ENCODE data around the gene LIN52.

Gene LIN52, protein sequence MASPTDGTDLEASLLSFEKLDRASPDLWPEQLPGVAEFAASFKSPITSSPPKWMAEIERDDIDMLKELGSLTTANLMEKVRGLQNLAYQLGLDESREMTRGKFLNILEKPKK

DNA sequence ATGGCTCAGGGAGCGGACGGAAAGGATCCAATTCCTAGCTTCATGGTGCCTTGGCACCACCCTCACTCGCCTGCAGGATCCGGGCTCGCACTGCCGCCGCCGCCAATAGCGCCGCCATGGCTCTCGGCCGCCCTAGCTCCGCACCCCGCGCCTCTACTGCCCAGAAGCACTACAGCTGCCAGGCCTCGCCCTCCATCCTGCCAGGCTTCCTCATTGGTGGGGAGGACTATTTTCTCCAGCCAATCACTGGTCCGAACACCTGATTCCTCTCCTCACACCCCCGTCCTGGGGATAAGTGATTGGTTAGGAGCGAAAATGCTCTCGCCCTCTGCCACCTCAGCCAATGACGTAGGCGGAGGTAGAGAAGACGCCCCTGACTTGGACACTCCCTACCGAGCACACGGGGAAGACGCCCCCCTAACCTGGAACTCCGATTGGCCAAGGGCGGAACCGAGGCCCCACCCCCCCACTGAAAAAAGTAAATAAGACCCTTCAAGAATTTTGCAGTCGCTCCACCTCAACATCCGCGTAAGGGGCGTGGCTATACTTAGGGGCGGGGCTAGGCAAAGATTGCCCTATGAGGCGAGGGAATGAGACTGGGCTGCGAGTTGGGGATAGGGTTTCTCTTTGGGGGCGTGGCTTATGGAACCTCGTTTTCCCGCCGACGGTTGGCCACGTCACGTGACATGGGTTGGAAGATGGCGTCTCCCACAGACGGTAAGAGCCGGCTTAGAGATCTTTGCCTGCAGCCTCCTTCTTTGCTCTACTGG is at the start of gene LIN52, which contains the start of gene ALDH6A1:
Gene LIN52, plus strand, starts transcription at position 680 of the 770 bp plus-strand sequence. Its CDS starts 19 bp downstream, at position 699.
Gene ALDH6A1, minus strand, starts transcription at position 177 of the 770 bp plus-strand sequence. Its CDS starts 59 bp downstream, at position 118.
- DNase-seq: peak; percentile 100

DNA sequence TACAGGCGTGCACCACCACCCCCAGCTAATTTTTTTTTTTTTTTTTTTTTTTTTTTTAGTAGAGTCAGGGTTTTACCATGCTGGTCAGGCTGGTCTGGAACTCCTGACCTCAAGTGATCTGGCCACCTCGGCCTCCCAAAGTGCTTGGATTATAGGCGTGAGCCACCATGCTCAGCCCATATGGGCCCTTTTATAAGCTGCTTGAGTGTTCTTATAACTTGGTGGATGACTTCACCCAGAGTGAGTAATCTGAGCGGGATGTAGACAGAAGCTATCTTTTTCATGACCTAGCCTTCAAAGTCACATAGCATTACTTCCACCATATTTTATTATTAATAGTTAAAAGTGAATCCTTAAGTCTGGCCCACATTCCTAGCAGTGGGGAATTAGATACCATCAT is 49.2 kb upstream of the LIN52 start:
- DNase-seq: no peak

DNA sequence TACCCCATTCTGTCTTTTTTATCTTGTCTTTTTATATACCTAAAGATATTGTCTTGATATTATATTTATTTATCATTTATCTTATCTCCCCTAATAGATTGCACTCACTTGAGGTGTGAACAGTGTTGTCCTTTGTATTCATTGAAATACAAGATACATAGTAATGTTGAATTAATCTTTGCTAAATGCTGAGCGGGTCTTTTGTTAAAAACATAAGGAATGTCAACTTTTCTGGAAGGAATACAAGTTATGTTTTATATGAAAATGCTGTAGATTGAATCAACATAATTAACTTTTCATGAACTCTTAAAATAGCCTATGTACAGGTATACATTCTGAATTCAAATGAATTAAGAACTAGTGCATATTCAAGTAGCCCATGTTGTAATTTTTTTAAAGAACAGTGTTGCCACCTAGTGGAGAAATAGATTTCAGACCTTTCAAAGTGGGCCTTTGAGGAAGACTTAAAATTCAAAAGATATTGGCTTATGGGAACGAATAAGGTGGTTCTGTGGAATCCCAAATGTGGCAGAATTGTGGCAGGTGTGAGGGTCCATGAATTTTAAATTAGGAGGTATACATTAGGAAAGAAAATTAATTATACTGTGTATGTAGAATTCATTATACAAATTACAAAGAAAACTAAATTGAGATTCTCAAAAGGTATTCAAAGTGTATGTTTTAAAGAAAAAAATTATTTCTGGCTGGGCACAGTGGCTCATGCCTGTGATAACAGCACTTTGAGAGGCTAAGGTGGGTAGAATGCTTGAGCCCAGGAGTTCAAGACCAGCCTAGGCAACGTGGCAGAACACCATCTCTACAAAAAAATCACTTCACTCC is 46.5 kb upstream of the LIN52 start:
- no peak for DNase-seq

DNA sequence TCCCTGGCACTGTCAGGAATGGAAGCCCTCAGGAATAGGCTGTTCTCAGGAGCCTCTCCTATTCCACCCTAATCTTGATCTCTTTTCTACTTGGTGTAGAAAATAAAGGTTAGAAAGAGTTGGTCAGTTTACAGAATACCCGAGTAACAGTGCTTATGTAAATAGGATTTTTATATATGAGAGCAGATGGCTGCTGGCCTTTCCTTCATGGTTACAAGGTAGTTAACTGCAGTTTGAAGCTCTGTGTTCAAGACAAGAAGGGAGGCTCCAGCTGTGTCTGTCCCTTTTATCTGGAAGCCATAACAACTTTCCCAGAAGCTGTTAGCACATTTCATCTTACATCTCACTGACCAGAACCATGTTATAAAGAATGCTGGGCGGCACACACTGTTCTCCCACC is 42.5 kb upstream of the LIN52 start:
- DNase-seq: no peak

DNA sequence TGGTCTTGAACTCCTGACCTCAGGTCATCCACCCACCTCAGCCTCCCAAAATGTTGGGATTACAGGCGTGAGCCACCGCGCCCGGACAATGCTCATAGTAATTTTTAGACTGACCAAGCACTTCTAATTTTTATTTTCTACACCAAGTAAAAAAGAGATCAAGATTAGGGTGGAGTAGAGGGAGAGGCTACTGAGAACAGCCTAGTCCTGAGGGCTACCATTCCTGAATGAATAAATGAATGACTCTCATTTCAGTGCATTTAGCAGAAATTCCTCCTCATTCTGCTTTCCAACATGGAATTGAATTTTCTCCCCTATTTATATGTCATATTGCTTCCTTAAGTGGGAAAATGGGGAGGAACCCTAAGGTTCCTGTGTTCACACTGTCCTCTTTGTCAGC is 39.2 kb upstream of the LIN52 start:
- no peak for DNase-seq

DNA sequence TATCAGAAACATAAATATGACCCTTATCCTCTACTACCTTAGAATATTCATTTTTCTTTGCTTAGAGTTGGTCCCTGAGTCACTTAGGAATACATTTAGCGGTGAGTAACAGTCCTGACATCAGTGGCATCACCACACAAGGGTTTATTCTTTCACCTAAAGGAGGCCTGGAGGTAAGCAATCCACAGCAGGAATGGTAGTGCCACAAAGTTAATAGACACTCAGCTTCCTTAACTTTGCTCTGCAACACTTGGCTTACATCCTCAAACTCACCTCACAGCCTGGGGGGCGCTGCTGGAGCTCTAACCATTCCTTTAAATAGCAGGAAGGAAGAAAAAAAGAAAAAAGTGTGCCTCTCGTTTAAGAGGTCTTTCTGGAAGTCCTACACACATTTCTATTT is 36.5 kb upstream of the LIN52 start:
- DNase-seq: no peak

DNA sequence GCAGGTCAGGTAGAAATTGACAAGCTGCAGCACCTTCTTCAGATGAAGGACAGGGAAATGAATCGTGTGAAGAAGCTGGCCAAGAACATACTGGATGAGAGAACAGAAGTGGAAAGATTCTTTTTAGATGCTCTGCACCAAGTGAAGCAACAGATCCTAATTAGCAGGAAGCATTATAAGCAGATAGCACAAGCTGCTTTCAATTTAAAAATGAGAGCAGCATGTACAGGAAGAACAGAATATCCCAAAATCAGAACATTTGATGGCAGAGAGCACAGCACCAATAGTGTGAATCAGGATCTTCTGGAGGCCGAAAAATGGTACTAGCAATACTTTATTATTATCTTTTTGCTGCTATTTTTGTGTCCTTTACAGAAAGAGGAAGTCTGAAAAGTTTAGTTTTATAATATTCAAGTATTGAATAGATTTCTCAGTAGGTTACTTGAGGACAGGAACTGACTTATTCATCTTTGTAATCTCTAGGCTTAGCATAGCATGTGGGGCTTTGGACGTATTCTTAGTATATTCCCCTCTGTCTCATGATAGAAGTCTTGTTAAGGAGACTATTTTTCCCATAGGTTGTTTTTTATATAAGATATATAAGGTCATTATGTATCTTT is 34.8 kb upstream of the LIN52 start:
- DNase-seq: no peak

DNA sequence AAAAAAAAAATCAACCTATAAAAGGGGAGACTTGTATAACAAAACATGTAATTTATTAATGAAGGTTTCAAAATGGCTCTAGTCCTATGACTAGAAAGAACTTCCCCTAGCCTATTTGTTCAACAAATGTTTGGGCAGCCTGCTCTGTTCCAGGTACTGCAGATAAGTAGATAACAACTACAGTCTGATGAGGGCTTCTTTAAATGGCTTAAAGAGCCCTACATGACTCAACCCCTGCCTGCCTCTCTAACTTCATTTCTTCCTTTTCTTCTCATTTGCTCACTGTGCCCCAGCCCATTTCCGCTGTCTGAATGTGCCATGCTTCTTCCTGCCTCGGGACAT is 22.0 kb upstream of the LIN52 start:
- no peak for DNase-seq

DNA sequence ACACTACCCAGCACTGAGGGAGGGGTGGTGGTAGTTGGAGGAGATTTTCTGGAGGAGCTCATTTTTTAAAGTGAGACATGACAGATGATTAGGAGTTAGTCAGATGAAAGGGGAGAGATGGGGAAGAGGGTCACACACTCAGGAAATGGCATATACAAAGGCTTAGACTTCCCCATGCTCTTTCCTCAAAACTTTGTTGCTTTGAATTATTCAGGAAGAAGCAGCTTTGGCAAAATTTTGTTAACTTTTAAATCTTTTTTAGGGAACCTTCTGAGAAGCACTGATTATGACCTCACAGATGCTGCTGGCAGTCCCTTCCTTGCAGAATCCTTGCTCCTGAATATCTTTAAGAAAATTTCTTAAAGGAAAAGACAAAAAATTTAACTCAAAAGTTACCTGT is 20.3 kb upstream of the LIN52 start:
- DNase-seq: no peak

DNA sequence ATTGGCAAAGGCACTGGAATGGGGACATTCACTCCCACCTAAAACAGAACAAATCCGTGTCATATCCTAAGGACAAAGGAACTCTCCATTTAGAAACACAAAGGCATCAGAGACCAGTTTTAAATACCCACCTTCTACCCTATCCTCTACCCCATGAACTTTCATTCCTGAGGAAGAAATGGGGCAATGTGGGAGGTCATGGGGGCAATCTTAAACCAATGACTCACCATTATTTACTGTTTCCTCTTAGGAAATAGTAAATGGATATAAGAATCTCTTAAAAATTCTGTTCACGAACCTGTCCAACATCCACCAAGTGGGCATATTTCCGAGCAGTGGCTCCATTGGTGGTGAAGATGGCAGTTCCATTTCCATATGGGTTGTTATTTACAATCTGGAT is 19.9 kb upstream of the LIN52 start:
- DNase-seq: no peak

DNA sequence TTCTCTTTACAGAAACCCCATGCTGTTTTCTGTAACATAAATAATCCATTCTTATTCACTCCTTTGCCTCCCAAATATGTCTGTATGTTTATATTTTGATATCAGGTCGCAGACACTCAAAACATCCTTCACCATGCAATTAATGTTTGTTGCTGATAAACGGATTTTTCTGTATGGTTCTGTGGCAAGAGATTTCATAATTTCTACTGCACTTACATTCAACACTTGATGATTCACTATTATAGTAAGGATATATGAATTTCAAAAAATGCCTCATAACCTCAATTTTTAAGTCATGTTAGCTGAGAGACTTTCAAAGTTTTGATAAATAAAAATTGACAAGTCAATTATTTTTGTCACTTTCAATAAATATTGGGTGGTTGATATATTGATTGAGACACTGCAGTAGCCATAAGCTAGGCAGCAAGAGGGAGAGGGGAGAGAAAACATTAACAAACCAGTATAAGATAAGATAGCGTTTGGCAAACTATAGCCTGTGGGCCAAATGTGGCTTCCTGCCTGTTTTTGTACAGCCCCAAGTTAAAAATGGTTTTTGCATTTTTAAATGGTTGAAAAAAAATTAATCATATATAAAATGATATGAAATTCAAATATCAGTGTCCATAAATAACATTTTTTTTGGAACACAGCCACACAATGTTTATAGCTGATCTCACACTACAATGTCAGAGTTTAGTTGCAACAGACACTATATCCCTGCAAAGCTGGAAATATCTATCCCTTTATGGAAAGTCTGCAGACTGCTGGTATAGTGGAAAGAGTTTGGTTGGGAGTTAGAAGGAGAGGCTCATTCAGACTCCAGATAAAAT is 18.8 kb upstream of the LIN52 start:
- DNase-seq: no peak

DNA sequence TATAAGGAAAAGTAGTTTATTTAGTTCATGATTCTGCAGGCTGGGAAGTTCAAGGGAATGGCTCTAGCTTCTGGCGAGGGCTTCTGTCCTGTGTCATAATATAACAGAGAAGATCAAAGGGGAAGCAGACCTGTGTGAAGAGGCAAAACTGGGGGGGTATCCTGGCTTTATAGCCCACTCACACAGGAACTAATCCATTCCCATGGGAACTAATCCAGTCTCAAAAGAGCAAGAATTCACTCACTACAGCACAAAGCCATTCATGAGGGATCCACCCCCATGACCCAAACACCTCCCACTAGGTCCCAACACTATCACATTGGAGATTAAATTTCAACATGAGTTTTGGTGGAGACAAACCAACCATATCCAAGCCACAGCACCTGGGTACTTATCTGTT is 7.4 kb upstream of the LIN52 start:
- DNase-seq: no peak

DNA sequence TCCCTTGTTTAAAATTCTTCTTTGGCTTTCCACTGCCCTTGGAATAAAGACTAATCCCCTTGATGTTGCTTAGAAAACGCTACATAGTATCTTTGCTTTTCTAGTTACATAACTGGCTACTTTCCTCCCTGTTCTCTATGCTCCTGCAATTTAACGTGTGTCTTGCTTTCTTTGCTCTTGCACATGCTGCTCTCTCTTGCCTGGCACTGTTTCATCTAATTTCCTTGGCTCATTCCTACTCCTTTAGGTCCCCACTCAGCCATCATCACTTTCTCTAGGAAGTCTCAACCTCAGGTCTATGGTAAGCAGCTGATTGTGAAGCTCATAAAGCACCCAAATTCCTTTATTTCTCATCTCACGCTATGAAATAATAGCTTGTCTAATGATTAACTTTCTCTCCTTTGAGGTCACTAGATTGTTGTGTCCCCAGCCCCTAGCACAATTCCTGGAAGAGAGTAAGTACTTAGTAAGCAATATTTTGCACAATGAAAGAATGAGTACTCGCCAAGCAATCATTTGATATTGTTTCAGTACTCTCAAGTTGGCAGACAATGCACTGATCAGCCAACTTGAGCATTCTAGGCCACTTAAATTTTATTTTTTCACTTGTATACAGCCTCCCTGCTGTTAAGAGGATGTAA is 3.8 kb upstream of the LIN52 start:
- no peak for DNase-seq

DNA sequence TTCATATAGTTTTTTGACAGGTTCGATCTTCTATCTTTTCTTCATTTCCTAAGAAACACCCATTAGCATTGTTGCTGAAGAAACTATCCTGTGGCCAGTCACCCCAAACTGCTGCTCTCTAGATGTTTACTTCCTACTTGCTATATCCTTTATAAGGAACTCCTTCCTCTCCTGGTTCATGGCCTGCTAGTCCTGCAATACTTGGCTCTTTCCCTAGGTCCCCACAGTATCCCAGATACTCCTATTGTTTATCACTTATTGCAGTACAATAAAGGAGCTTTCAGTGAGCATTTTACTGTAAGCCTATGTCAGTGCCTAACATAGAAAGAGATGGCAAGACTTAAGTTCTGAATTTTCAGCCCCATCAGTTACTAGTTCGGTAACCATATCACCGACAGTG is 3.3 kb upstream of the LIN52 start:
- DNase-seq: no peak

DNA sequence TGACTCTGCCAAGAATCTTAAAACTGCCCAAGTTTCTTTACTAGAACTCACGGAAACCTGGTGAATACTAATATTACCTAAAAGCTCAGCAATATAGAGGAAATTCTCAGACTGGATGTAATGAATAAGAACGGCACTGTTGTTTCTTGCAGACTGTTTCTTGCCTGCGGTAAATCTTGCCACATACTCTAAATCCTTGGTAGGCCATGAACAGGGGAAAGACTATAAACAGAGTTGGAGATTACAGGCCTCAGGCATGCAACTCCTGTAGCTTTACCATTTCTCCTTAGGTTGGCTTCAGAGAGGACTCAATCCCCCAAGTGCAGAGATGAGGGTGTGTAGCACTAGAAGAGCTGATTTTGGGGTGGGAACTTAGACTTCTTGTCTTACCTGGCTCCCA is 1.6 kb upstream of the LIN52 start:
- DNase-seq: no peak

DNA sequence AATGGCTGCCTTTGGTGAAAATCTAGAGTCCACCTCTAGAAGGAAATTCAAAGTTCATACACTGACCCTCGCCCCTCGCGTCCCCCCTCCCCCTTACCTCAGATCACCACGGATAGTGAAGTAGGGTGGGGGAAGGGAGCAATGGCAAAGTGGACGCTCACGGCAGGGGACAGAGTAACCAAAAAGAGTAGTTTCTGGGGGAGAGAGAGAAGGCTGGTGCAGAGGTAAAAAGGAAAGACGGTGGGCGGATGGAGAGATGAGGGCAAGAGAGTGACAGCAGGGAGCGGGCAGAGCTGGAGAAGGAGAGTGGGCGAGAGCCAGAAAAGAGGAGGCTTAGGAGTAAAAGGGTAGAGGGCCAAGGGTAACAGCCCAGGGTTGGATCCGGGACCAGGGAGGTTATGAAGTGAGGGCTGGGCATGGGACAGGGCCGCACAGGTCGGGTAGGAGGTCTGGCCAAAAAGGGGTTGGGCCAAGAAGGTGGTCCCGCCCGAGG is 926 bp upstream of the LIN52 start:
- no peak for DNase-seq

DNA sequence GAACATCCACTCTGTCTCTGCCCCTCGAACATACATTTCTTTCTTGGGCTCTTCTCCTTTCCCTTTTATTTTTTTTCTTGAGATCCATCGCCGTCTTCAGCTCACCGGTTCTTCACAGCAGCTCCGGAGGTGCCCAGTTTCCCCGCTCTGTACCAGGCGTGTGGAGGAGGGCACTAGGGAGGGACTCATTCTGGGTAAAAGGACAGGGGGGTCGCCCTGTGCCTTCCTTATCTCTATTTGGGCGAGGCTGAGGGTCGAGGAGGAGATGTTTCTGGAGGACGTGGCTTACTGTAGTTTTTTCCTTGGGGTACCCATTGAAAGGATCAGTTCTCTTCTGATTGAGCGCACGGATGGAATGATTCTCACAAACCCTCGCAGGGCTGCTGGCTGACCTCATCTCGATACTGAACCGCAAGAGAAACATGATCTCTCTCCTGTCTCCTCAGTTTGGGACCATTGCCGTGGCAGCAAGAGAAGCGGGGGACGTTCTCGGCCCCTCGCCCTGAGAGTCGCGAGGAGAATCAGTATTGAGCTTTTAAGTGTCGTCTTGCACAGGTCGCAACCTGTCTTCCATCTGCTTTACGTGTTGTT is 386 bp downstream of the LIN52 start:
- DNase-seq: peak; percentile 57

DNA sequence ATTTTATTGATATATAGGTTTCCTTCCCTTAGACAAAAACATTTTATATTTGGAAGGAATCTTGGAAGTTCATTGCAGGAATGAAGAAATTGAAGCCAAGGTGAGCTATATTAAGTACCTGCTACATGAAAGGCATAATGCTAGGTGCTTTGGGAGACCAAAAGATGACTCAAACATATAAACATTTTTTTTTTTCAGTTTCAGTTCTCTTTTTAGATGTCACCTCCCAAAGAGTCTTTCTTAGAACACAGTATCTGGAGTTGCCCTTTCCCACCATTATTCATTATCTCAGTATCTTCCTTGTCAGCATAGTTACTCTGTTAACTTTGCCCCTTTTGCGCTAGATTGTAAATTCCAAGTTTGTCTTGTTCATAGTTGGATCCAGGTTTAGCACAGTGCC is 1.1 kb downstream of the LIN52 start:
- DNase-seq: no peak

DNA sequence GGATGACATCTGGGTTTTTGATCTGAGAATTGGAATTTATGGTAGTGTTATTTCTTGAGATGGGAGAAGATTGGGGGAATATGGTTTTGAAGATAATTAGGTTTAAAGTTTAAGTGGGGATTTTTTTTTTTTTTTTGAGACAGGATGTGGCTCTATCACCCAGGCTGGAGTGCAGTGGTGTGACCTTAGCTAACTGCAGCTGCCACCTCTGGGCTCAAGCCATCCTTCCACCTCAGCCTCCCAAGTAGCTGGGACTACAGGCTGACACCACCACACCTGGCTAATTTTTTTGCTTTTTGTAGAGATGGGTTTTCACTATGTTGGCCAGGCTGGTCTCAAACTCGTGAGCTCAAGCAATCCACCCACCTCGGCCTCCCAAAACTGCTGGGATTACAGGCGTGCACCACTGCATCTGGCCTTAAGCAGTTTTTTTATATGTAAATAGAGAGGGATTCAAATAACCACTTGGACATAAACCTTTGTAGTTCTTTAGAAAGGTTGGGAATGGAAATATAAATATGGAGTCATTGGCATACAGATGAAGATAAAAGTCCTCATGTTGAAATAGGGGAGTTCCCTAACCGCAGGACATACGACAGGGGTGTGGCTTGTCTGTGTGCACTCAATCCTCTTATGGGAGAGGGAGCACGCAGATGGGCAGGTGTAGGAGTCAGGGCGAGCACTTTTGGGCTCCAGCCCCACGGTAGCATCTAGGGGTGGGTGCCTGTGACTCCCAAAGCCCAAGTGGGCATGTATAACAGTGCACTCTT is 4.7 kb downstream of the LIN52 start:
- DNase-seq: no peak

DNA sequence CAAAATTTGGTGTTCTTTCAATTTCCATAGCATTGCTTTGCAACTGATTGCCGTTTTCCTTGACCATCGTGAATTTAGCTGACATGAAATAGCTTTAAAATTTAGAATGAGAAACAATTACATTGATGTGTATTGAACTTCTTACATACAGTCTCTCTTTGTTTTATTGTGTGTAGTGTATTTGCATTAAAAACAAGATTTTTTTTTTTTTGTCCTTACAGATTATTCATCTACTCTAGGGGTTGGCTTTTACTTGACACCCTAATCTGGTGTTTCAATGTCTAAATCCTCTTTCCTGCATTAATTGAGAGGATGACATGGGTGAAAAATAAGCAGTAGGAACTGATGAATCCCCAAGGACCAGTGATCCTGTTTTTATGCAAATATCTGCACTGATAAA is 20.6 kb downstream of the LIN52 start:
- no peak for DNase-seq

DNA sequence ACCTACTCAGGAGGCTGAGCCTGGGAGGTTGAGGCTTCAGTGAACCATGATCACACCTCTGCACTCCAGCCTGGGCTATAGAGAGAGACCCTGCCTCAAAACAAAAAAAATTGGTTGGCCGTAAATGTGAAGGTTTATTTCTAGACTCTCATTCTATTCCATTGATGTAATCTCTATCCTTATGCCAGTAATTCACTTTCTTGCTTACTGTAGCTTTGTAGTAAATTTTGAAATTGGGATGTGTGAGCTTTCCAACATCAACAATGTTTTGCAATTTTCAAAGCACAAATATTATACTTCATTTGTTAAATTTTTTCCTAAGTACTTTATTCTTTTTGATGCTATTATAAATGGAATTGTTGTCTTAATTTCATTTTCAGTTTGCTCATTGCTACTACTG is 24.6 kb downstream of the LIN52 start:
- no peak for DNase-seq
